HUDEP-2 (cell line): ENCODE results near the gene TRNP1.

Experiments
- DNase-seq, 76 experiments: peaks; one replicate each; lab custom pipeline; 2025; ENCODE audit not compliant: unreplicated experiment in 76 of 76; lab: John Stamatoyannopoulos, UW

TRNP1 gene

GRCh38 chr1:27000090-27000816 is 6.8 kb downstream of the TRNP1 start:
- DNase-seq, result no peak

- no peak for DNase-seq
Observed at GRCh38 chr1:27000817-27001460, 7.4 kb downstream of the TRNP1 start.

GRCh38 chr1:27001570-27002360 is 8.3 kb downstream of the TRNP1 start:
- no peak for DNase-seq

GRCh38 chr1:27003745-27004470 is 10.4 kb downstream of the TRNP1 start:
- no peak for DNase-seq

GRCh38 chr1:27004471-27005165 is 11.1 kb downstream of the TRNP1 start:
- peak in 7 of 76 experiments; percentile 14 to 27 (median 19) for DNase-seq

- no peak for DNase-seq
Observed at GRCh38 chr1:27005166-27005530, 11.7 kb downstream of the TRNP1 start.

GRCh38 chr1:27005648-27006496 is 12.4 kb downstream of the TRNP1 start:
- DNase-seq, result no peak

GRCh38 chr1:27006683-27007082 is 13.2 kb downstream of the TRNP1 start:
- no peak for DNase-seq

GRCh38 chr1:27007909-27008582 is 14.6 kb downstream of the TRNP1 start:
- no peak for DNase-seq

GRCh38 chr1:27009601-27010197 is 16.2 kb downstream of the TRNP1 start:
- peak in 8 of 76 experiments; percentile 8 to 30 (median 20) for DNase-seq

GRCh38 chr1:27010226-27010994 is 16.9 kb downstream of the TRNP1 start:
- DNase-seq, result no peak

- no peak for DNase-seq
Observed at GRCh38 chr1:27011058-27011764, 17.7 kb downstream of the TRNP1 start.

- DNase-seq, result no peak
Observed at GRCh38 chr1:27011976-27012563, 18.6 kb downstream of the TRNP1 start.

GRCh38 chr1:27015260-27015659 is 21.8 kb downstream of the TRNP1 start:
- peak in 6 of 76 experiments; percentile 4 to 32 (median 22) for DNase-seq

GRCh38 chr1:27016376-27016775 is 22.9 kb downstream of the TRNP1 start:
- DNase-seq, result no peak

GRCh38 chr1:27017207-27017606 is 23.7 kb downstream of the TRNP1 start:
- DNase-seq, result peak in 8 of 76 experiments; percentile 8 to 52 (median 22)

GRCh38 chr1:27018316-27018715 is 24.8 kb downstream of the TRNP1 start:
- DNase-seq, result no peak
